Naive thymus-derived CD8-positive, alpha-beta T cell (primary cell): ENCODE data around the gene DUOXA1. TPM values are rescaled to one million over a fixed set of nuclear protein-coding genes. Genes with fewer than 3 reads are reported as not detected.
A peak's percentile ranks its signal among the peaks of the same experiment; 100 is the strongest.
"Not testable (repeated sequence)": the region's sequence is repeated elsewhere in the genome, so short reads cannot be mapped to it uniquely, and the experiment has no call there.

Experiments used
- ATAC-seq, 2 donors: fragments of 150-1000 bp; cut with Tn5 transposase in 1 of 2; sonication (Bioruptor Pico), chemical (Tn5 transposase) in 1 of 2; 1 replicate in 1 of 2; 2 replicates in 1 of 2; pipeline ENCODE4 v1.10.0; 2021; ENCODE audit warnings: mild to moderate bottlenecking in 2 of 2, moderate library complexity in 2 of 2
- POLR2A ChIA-PET: fragments of 350-600 bp; sonication (Branson Sonifier 250); formaldehyde crosslinking; loops from one replicate; lab custom pipeline; 2021; ENCODE audit warnings: antibody characterized with exemption; lab: Charles Lee
- DNase-seq, 10 donors: peaks; one replicate each; pipeline versions ENCODE4 v3.0.0 to v3.0.0-alpha.2; 2020 to 2022
- H3K27ac Mint-ChIP-seq, 10 donors: one replicate each; pipeline ENCODE4 v1.8.0; 2020 to 2022; ENCODE audit warnings: mild to moderate bottlenecking in 10 of 10, mixed read lengths in 10 of 10, moderate library complexity in 4 of 10, inconsistent platforms in 1 of 10
- H3K27me3 Mint-ChIP-seq, 5 donors: one replicate each; pipeline ENCODE4 v1.8.0; 2021 to 2022; ENCODE audit warnings: mixed read lengths in 5 of 5
- H3K36me3 Mint-ChIP-seq, 3 donors: one replicate each; pipeline ENCODE4 v1.8.0; 2020 to 2022; ENCODE audit warnings: mixed read lengths in 3 of 3, mild to moderate bottlenecking in 2 of 3, inconsistent platforms in 1 of 3
- H3K4me1 Mint-ChIP-seq, 4 donors: one replicate each; pipeline ENCODE4 v1.8.0; 2021 to 2022; ENCODE audit warnings: mixed read lengths in 4 of 4
- H3K4me3 Mint-ChIP-seq, 10 donors: one replicate each; pipeline ENCODE4 v1.8.0; 2020 to 2022; ENCODE audit warnings: mild to moderate bottlenecking in 10 of 10, mixed read lengths in 10 of 10, moderate library complexity in 6 of 10, inconsistent platforms in 1 of 10
- H3K9me3 Mint-ChIP-seq, 9 donors: one replicate each; pipeline ENCODE4 v1.8.0; 2020 to 2022; ENCODE audit warnings: mixed read lengths in 9 of 9, mild to moderate bottlenecking in 3 of 9, inconsistent platforms in 1 of 9, moderate library complexity in 1 of 9
- polyA plus RNA-seq, 3 donors: library from polyadenylated mRNA; unstranded; fragments of 300-500 nt; fragmentation: Illumina TruSeq; gene quantifications; one replicate each; pipeline ENCODE4 v1.2.3, GENCODE V29; 2021
- total RNA-seq, 8 experiments: library from RNA in 2 of 8; stranded (reverse) in 2 of 8; gene quantifications; one replicate each; pipeline ENCODE4 v1.2.3 and lab custom pipeline; 2021 to 2026

The DUOXA1 gene
- total and polyA plus RNA-seq, 5 experiments from 2014 or later: 0.26 to 0.81 (median 0.77) TPM; not detected in 2

- DNase-seq (no peak), ATAC-seq (no peak)
- H3K4me1 Mint-ChIP-seq: peaks cover 0 to 4% (median 0%) of the 10 kb centered on the region in 4 donors
- peaks cover 15 to 60% (median 36%) of the 10 kb centered on the region in 5 donors for H3K27me3 Mint-ChIP-seq
- H3K27ac Mint-ChIP-seq: no peak overlapping the region
- POLR2A ChIA-PET: no interaction called here
- no peak overlapping the region for H3K4me3 Mint-ChIP-seq
- no peaks in the 10 kb centered on the region for H3K36me3 Mint-ChIP-seq
- no peaks in the 10 kb centered on the region for H3K9me3 Mint-ChIP-seq
Observed at GRCh38 chr15:45105586-45105985, 24.1 kb downstream of the DUOXA1 start.

- ATAC-seq, H3K4me1 Mint-ChIP-seq, H3K36me3 Mint-ChIP-seq, POLR2A ChIA-PET, DNase-seq, H3K9me3 Mint-ChIP-seq, H3K4me3 Mint-ChIP-seq: not testable (repeated sequence)
- H3K27ac Mint-ChIP-seq: peak overlapping the region in 1 of 10 donors; percentile 46
- peaks cover 10 to 46% (median 22%) of the 10 kb centered on the region in 5 donors for H3K27me3 Mint-ChIP-seq
Observed at GRCh38 chr15:45104170-45104569, 25.5 kb downstream of the DUOXA1 start.

- Mint-ChIP-seq H3K4me3 (no peak overlapping the region), H3K36me3 (no peaks in the 10 kb centered on the region), H3K27me3 (peaks cover 6 to 33% (median 13%) of the 10 kb centered on the region in 5 donors), H3K4me1 (no peaks in the 10 kb centered on the region), H3K9me3 (no peaks in the 10 kb centered on the region), H3K27ac (no peak overlapping the region)
- no peak for DNase-seq
- POLR2A ChIA-PET: no interaction called here
- ATAC-seq: no peak
Observed at GRCh38 chr15:45102226-45102625, 27.5 kb downstream of the DUOXA1 start.

DNA sequence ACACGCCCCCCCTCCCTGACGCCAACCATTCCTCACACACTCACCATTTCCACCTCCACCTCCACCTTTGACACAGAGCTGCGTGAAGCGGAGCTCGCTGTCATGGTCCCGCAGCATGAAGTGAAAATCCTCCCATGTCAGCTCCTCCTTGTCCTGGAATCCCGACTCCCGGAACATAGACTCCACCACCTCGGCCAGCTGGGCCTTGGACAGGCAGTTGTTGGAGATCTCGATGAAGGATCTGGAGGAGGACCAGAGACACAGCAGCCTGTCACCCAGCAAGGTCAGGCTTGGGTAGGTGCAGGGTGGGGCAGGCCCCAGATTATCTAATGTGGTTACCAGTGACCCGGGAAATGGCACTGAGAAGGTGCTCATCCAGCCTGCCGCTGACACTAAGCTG, 27.9 kb downstream of the DUOXA1 start:
- Mint-ChIP-seq H3K4me1 (no peaks in the 10 kb centered on the region), H3K36me3 (no peaks in the 10 kb centered on the region), H3K9me3 (no peaks in the 10 kb centered on the region), H3K27me3 (peaks cover 3 to 28% (median 10%) of the 10 kb centered on the region in 5 donors), H3K4me3 (no peak overlapping the region), H3K27ac (no peak overlapping the region)
- POLR2A ChIA-PET: no interaction called here
- ATAC-seq (no peak), DNase-seq (no peak)

DNA sequence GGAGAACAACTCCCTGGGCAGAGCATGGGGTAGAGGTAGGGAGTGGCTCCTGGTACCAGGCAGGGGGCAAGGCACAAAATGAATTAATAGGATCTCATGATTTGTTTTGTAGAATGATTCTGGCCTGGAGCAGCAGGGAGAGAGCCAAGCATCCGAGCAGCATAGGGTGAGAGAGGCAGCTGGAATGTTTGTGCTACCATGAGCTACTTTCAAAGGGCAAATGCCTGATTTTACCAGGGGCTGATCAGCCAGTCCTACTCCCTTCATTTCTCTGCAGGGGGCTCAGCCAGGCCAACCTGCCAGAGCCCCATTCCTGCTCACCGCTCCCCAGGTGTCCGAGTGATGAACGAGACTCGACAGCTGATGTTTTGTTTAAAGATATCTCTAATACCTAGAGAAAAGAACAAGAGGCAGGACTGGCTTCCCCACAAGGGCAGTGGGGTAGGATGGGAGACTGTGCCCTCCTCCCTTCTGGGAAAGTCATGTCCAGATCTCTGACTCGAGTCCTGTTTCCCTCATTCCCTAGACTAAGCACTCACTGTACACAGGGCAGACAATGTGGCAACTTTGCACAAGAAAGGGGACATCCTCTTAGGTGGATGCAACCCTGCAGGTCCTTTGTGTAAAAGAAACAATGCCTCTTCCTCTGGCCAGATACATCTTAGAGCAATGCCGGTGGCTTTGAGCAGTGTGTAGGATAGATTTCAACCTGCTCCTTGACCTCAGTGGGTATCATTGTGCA, 28.6 kb downstream of the DUOXA1 start:
- Mint-ChIP-seq H3K9me3 (no peaks in the 10 kb centered on the region), H3K4me3 (no peak overlapping the region), H3K27me3 (peaks cover 3 to 23% (median 10%) of the 10 kb centered on the region in 5 donors), H3K27ac (peak overlapping the region in 1 of 10 donors; percentile 71), H3K4me1 (no peaks in the 10 kb centered on the region), H3K36me3 (no peaks in the 10 kb centered on the region)
- no peak for DNase-seq
- no peak for ATAC-seq
- POLR2A ChIA-PET: no interaction called here

- POLR2A ChIA-PET: no interaction called here
- H3K27ac Mint-ChIP-seq: no peak overlapping the region
- H3K4me1 Mint-ChIP-seq: no peaks in the 10 kb centered on the region
- DNase-seq (no peak), ATAC-seq (no peak)
- no peaks in the 10 kb centered on the region for H3K9me3 Mint-ChIP-seq
- peaks cover 3 to 23% (median 10%) of the 10 kb centered on the region in 5 donors for H3K27me3 Mint-ChIP-seq
- H3K4me3 Mint-ChIP-seq: no peak overlapping the region
- no peaks in the 10 kb centered on the region for H3K36me3 Mint-ChIP-seq
Observed at GRCh38 chr15:45099549-45100165, 30.0 kb downstream of the DUOXA1 start.

DNA sequence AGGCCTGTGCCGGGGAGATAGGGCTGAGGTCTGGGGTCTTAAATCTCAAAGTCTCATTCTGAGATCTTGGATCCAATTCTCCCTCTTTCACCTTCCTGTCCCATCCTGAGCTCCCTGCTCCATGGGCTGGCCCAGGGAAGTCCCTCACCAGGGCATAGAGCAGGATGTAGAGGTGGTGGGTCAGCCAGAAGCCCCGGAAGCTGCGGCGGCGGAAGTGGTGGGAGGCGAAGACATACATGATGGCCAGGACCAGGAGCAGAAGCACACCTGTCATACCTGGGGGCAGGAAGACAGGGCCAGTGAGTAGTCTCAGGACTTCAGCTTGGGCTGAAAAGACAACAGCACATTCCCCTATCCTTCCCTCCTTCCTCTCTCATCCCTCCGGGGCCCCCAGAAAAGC, 32.2 kb downstream of the DUOXA1 start:
- no peak overlapping the region for H3K4me3 Mint-ChIP-seq
- POLR2A ChIA-PET: no interaction called here
- no peaks in the 10 kb centered on the region for H3K36me3 Mint-ChIP-seq
- no peak overlapping the region for H3K27ac Mint-ChIP-seq
- no peaks in the 10 kb centered on the region for H3K4me1 Mint-ChIP-seq
- H3K27me3 Mint-ChIP-seq: peaks cover 0 to 17% (median 6%) of the 10 kb centered on the region in 5 donors
- peaks cover 0 to 2% (median 0%) of the 10 kb centered on the region in 9 donors for H3K9me3 Mint-ChIP-seq
- ATAC-seq (no peak), DNase-seq (no peak)

DNA sequence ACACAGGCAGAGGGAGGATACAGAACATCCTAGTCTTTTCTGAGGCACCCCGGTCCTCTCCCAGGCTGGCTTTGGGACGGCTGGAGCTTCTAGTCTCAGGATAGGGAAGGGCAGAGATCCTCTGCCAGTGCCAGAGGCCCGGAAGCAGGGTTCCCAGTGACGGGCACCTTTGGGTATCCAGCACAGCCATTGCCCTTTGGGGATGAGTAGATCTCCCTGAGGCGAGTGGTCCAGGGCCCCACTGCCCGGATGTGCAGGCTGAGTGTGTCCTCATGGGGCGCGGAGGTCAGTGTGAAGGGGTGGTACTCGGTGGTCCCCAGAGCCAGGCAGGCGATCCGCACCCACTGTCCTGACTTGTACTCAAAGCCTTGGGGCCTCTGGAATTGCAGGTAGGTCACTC, 34.0 kb downstream of the DUOXA1 start:
- Mint-ChIP-seq H3K4me1 (no peaks in the 10 kb centered on the region), H3K27me3 (peaks cover 7 to 27% (median 11%) of the 10 kb centered on the region in 5 donors), H3K4me3 (no peak overlapping the region), H3K9me3 (peaks cover 0 to 2% (median 0%) of the 10 kb centered on the region in 9 donors), H3K27ac (no peak overlapping the region), H3K36me3 (no peaks in the 10 kb centered on the region)
- DNase-seq (no peak), ATAC-seq (no peak)
- POLR2A ChIA-PET: no interaction called here

- peaks cover 0 to 2% (median 0%) of the 10 kb centered on the region in 9 donors for H3K9me3 Mint-ChIP-seq
- H3K4me1 Mint-ChIP-seq: no peaks in the 10 kb centered on the region
- H3K36me3 Mint-ChIP-seq: no peaks in the 10 kb centered on the region
- peaks cover 10 to 21% (median 14%) of the 10 kb centered on the region in 5 donors for H3K27me3 Mint-ChIP-seq
- no peak overlapping the region for H3K4me3 Mint-ChIP-seq
- no peak for ATAC-seq
- DNase-seq: no peak
- POLR2A ChIA-PET: no interaction called here
- no peak overlapping the region for H3K27ac Mint-ChIP-seq
Observed at GRCh38 chr15:45094358-45094730, 35.3 kb downstream of the DUOXA1 start.

DNA sequence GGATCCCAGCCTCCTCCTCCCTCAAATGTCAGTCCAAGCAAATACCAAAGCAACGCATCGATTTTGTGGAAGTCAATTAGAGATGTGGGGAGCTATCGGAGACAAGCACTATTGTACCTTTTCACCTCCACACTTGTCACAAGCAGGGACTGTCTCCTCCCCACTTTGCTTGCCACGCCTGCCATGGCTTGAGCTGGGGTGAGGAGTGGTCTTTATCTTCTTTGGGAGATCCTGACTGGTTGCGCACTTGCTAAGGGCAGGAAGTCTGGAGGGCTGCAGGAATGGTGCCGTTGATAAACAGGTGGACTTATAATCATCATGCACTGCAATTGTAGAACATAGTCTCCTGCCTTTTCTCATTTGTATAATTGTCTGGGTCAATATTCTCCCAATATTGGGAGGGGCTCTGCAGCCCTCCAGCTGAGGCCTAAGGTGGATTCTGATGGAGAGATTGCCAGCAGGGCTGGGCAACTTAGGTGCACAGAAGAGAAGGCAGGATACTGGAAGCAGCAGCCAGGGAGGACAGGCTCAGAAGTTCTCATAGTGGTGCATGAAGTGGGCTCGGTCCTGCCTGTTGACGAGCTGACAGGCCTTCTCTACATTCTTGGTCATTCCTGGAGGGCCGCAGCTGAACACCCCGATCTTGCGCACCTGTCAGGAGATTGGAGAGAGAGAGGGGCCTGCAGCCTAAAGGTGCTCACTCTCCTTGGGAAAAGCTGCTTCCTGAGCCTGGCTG, 35.9 kb downstream of the DUOXA1 start:
- ATAC-seq (no peak), DNase-seq (no peak)
- H3K4me1 Mint-ChIP-seq: no peaks in the 10 kb centered on the region
- H3K9me3 Mint-ChIP-seq: peaks cover 0 to 2% (median 0%) of the 10 kb centered on the region in 9 donors
- H3K27me3 Mint-ChIP-seq: peaks cover 11 to 23% (median 14%) of the 10 kb centered on the region in 5 donors
- H3K4me3 Mint-ChIP-seq: no peak overlapping the region
- H3K27ac Mint-ChIP-seq: peak overlapping the region in 1 of 10 donors; percentile 33
- H3K36me3 Mint-ChIP-seq: no peaks in the 10 kb centered on the region
- POLR2A ChIA-PET: no interaction called here

DNA sequence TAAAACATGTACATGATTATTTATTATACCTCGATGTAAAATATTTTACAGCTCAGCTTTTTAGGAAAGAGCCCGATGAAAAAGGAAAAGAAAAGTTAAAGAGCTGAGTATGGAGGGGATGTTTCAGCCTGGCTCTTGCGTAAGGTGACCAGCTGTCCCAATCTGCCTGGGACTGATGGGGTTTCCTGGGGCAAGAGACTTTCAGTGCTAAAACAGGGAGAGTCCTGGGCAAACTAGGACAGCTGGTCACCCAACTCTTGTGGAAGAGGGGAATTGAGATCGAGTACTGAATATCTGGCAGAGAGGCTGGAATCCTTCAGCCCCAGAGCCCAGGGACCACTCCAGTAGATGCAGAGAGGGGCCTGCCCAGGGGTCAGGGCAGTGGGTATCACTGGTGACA, 36.7 kb downstream of the DUOXA1 start:
- H3K36me3 Mint-ChIP-seq: no peaks in the 10 kb centered on the region
- no peak overlapping the region for H3K27ac Mint-ChIP-seq
- no peak for DNase-seq
- H3K27me3 Mint-ChIP-seq: peaks cover 11 to 24% (median 14%) of the 10 kb centered on the region in 5 donors
- H3K4me1 Mint-ChIP-seq: no peaks in the 10 kb centered on the region
- ATAC-seq: no peak
- POLR2A ChIA-PET: no interaction called here
- H3K9me3 Mint-ChIP-seq: peaks cover 0 to 2% (median 0%) of the 10 kb centered on the region in 9 donors
- H3K4me3 Mint-ChIP-seq: no peak overlapping the region

DNA sequence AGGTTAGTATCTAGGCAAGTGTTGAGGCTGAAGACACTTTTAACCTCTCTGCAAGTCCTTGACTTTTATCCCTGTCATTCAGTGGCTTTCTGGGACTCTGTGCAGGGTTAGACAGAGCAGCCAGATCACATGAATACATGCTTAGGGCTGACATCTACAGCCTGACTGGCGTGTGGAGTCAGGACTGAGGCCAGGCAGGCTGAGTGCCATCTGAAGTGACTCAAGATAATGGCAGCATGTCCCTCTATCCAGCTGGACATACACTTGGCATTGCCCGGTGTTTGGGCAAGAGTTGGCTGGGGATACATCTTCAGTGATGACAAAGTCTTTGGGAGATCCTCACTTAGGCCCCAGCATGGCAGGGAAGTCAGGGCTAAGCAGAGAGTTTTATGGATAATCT, 38.1 kb downstream of the DUOXA1 start:
- POLR2A ChIA-PET: no interaction called here
- H3K4me1 Mint-ChIP-seq: no peaks in the 10 kb centered on the region
- no peak for ATAC-seq
- H3K27me3 Mint-ChIP-seq: peaks cover 14 to 31% (median 25%) of the 10 kb centered on the region in 5 donors
- H3K36me3 Mint-ChIP-seq: no peaks in the 10 kb centered on the region
- no peak overlapping the region for H3K27ac Mint-ChIP-seq
- DNase-seq: no peak
- peaks cover 0 to 2% (median 0%) of the 10 kb centered on the region in 9 donors for H3K9me3 Mint-ChIP-seq
- H3K4me3 Mint-ChIP-seq: no peak overlapping the region

DNA sequence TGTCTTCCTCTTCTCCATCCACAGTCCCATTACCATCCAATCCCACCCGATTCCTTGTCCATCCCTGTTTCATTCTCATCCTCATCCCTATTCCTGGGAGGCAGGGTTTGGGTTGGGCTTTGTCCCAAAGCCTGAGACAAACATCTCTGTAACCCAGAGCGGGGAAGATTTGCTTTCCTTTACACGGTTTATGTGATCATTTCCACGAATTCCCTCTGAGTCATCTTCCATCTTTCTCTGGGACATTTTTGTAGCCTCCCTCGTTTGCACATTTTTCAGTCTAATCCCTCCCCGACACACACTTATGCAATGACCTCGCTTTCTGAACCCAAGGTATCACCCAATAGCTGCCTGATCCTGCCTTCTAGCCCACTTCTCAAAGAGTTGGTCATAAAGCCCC, 38.5 kb downstream of the DUOXA1 start:
- H3K36me3 Mint-ChIP-seq: no peaks in the 10 kb centered on the region
- POLR2A ChIA-PET: no interaction called here
- peaks cover 0 to 2% (median 0%) of the 10 kb centered on the region in 9 donors for H3K9me3 Mint-ChIP-seq
- DNase-seq (no peak), ATAC-seq (no peak)
- no peak overlapping the region for H3K27ac Mint-ChIP-seq
- H3K4me3 Mint-ChIP-seq: no peak overlapping the region
- peaks cover 14 to 31% (median 25%) of the 10 kb centered on the region in 5 donors for H3K27me3 Mint-ChIP-seq
- no peaks in the 10 kb centered on the region for H3K4me1 Mint-ChIP-seq
